Activated T-cell treated with anti-CD3 and anti-CD28 coated beads, Interleukin-2, amount 50 U/mL, for 72 hours (primary cell): ENCODE results near the gene ZBTB11. TPM values are rescaled to one million over a fixed set of nuclear protein-coding genes. Genes with fewer than 3 reads are reported as not detected.
"Not testable (repeated sequence)": the region's sequence is repeated elsewhere in the genome, so short reads cannot be mapped to it uniquely, and the experiment has no call there.

Experiments
- ATAC-seq, 2 donors: fragments of 150-1000 bp; cut with Tn5 transposase; replicated peaks in 1 of 2; 2 replicates each; pipeline ENCODE4 v1.10.0; 2021; ENCODE audit warnings: moderate library complexity in 2 of 2, mild to moderate bottlenecking in 1 of 2
- DNase-seq, 2 donors: peaks; one replicate each; pipeline ENCODE4 v3.0.0; 2021 to 2022; ENCODE audit warnings: mixed read lengths in 1 of 2
- H3K27ac Mint-ChIP-seq: one replicate; pipeline ENCODE4 v1.8.0; 2022; ENCODE audit warnings: mild to moderate bottlenecking, moderate library complexity, mixed read lengths
- H3K27me3 Mint-ChIP-seq: one replicate; pipeline ENCODE4 v1.8.0; 2022; ENCODE audit warnings: low read depth, mixed read lengths
- H3K36me3 Mint-ChIP-seq, 2 donors: one replicate each; pipeline ENCODE4 v1.8.0; 2022; ENCODE audit warnings: mixed read lengths in 2 of 2, mild to moderate bottlenecking in 1 of 2; ENCODE audit not compliant: insufficient read depth in 2 of 2
- H3K4me1 Mint-ChIP-seq: one replicate; pipeline ENCODE4 v1.8.0; 2022; ENCODE audit warnings: low read depth, mixed read lengths
- H3K4me3 Mint-ChIP-seq, 2 donors: one replicate each; pipeline ENCODE4 v1.8.0; 2022; ENCODE audit warnings: mild to moderate bottlenecking in 2 of 2, mixed read lengths in 2 of 2, moderate library complexity in 2 of 2
- H3K9me3 Mint-ChIP-seq, 2 donors: one replicate each; pipeline ENCODE4 v1.8.0; 2022; ENCODE audit warnings: mixed read lengths in 2 of 2
- total RNA-seq, 2 donors: library from RNA; stranded (reverse); gene quantifications; one replicate each; pipeline ENCODE4 v1.2.3, GENCODE V29; 2022

Gene ZBTB11
- total RNA-seq, 2 donors from 2014 or later = 26.8 to 31.9 TPM

GRCh38 chr3:101611023-101611422, 65.9 kb downstream of the ZBTB11 start:
- Mint-ChIP-seq H3K4me1 (no peaks in the 10 kb centered on the region), H3K27me3 (no peaks in the 10 kb centered on the region), H3K36me3 (no peaks in the 10 kb centered on the region), H3K27ac (no peak overlapping the region), H3K9me3 (no peaks in the 10 kb centered on the region), H3K4me3 (no peak overlapping the region)
- DNase-seq (no peak), ATAC-seq (peak in 1 of 2 donors; percentile 29)

- H3K9me3 Mint-ChIP-seq, H3K27ac Mint-ChIP-seq, DNase-seq, H3K4me1 Mint-ChIP-seq, H3K36me3 Mint-ChIP-seq, H3K27me3 Mint-ChIP-seq, H3K4me3 Mint-ChIP-seq, ATAC-seq: not testable (repeated sequence)
These were observed 71.5 kb downstream of the ZBTB11 start for GRCh38 chr3:101605398-101605797.

- DNase-seq (no peak), ATAC-seq (no peak)
- H3K9me3 Mint-ChIP-seq = peaks cover 0 to 1% of the 10 kb centered on the region in 2 donors
- H3K27me3 Mint-ChIP-seq = no peaks in the 10 kb centered on the region
- H3K4me1 Mint-ChIP-seq = peaks cover 9% of the 10 kb centered on the region
- H3K36me3 Mint-ChIP-seq = peaks cover 0 to 8% of the 10 kb centered on the region in 2 donors
- no peak overlapping the region for H3K4me3 Mint-ChIP-seq
- H3K27ac Mint-ChIP-seq = no peak overlapping the region
These were observed 73.7 kb downstream of the ZBTB11 start for GRCh38 chr3:101603184-101603583.

DNA sequence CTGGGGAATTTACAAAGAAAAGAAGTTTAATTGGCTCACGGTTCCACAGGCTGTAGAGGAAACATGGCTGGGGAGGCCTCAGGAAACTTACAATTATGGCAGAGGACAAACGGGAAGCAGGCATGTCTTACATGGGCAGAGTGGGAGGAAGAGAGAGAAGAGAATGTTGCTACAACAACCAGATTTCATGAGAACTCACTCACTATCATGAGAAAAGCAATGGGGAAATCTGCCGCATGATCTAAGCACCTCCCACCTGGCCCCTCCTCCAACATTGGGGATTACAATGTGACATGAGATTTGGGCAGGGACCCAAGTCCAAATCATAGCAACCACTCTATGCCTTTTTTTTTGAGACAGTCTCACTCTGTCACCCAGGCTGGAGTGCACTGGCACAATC, 74.2 kb downstream of the ZBTB11 start:
- peaks cover 0 to 1% of the 10 kb centered on the region in 2 donors for H3K9me3 Mint-ChIP-seq
- peaks cover 9% of the 10 kb centered on the region for H3K4me1 Mint-ChIP-seq
- no peak overlapping the region for H3K4me3 Mint-ChIP-seq
- no peak overlapping the region for H3K27ac Mint-ChIP-seq
- no peak for DNase-seq
- ATAC-seq = no peak
- no peaks in the 10 kb centered on the region for H3K27me3 Mint-ChIP-seq
- H3K36me3 Mint-ChIP-seq = peaks cover 0 to 8% of the 10 kb centered on the region in 2 donors

Other genes with a start within 250 kb of the ZBTB11 start
- 10 to 100 TPM; 26.9 to 27.1 TPM for gene SENP7, start 163.9 kb downstream of the ZBTB11 start, total RNA-seq
- gene TRMT10C, start 115.3 kb downstream of the ZBTB11 start, total RNA-seq = 10 to 100 TPM; 19.3 to 22.0 TPM
- 100 to 1,000 TPM; 211 to 242 TPM for gene PCNP, start 103.0 kb downstream of the ZBTB11 start, total RNA-seq
- 1,000 to 10,000 TPM; 1,492 to 1,529 TPM for gene RPL24, start 9.6 kb upstream of the ZBTB11 start, total RNA-seq
- gene CEP97, start 47.5 kb upstream of the ZBTB11 start, total RNA-seq = 10 to 100 TPM; 19.2 to 23.5 TPM
- gene NXPE3, start 102.1 kb upstream of the ZBTB11 start, total RNA-seq = 10 to 100 TPM; 22.7 to 25.0 TPM
- 100 to 1,000 TPM; 116 to 208 TPM for gene NFKBIZ, start 172.4 kb upstream of the ZBTB11 start, total RNA-seq